Measurements from ENCODE around the gene EXOC6B. TPM values are rescaled to one million over a fixed set of nuclear protein-coding genes. Genes with fewer than 3 reads are reported as not detected.
A peak's percentile ranks its signal among the peaks of the same experiment; 100 is the strongest.
"Not testable (repeated sequence)": the region's sequence is repeated elsewhere in the genome, so short reads cannot be mapped to it uniquely, and the experiment has no call there.

Gene EXOC6B
- total and polyA plus RNA-seq, 2 donors from 2014 or later: 5.9 to 31.3 TPM

DNA sequence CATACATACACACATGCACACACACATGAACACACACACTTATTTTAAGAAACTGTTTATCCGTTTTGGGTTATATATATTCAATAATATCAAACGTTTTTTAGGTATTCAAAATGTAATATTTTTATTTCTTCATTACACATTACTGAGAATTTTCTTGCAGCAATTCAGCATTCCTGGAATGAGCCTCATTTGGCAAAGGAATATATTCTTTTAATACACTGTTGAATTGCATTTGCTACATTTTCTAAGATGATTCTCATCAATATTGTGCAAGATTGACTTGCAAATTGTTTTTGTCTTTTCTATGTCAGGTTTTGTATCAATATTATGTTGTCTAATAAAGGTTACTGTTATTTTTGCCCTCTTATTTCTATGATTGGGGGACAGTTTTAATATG lies 402.1 kb downstream of the EXOC6B start:
- DNase-seq (no peak), FAIRE-seq (no peak)
- intact Hi-C loops (cut with DNase I): no loop called here
- H3K27me3 ChIP-seq (ENCODE audit: control insufficient read depth, insufficient read depth, low read length): no peaks in the 10 kb centered on the region
- H3K27ac ChIP-seq (ENCODE audit: low read depth in 2 of 2, low read length in 2 of 2): no peak overlapping the region
- TF ChIP-seq, protein P1, sequence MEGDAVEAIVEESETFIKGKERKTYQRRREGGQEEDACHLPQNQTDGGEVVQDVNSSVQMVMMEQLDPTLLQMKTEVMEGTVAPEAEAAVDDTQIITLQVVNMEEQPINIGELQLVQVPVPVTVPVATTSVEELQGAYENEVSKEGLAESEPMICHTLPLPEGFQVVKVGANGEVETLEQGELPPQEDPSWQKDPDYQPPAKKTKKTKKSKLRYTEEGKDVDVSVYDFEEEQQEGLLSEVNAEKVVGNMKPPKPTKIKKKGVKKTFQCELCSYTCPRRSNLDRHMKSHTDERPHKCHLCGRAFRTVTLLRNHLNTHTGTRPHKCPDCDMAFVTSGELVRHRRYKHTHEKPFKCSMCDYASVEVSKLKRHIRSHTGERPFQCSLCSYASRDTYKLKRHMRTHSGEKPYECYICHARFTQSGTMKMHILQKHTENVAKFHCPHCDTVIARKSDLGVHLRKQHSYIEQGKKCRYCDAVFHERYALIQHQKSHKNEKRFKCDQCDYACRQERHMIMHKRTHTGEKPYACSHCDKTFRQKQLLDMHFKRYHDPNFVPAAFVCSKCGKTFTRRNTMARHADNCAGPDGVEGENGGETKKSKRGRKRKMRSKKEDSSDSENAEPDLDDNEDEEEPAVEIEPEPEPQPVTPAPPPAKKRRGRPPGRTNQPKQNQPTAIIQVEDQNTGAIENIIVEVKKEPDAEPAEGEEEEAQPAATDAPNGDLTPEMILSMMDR (IDR thresholded peaks at IDR 0.05; ENCODE audit: borderline replicate concordance, extremely low read depth, insufficient read depth): no peak
- no peaks in the 10 kb centered on the region for H3K9me3 ChIP-seq (ENCODE audit: control insufficient read depth in 2 of 3, insufficient read depth in 1 of 3, low read length in 3 of 3)
- H3K4me1 ChIP-seq (ENCODE audit: control insufficient read depth in 2 of 3, insufficient read depth in 2 of 3, low read depth in 1 of 3, low read length in 3 of 3): no peaks in the 10 kb centered on the region
- H3K9ac ChIP-seq (ENCODE audit: low read length in 3 of 3): no peak overlapping the region
- H3K36me3 ChIP-seq (ENCODE audit: control insufficient read depth in 2 of 3, insufficient read depth in 3 of 3, low read length in 3 of 3): no peaks in the 10 kb centered on the region
- H3K4me3 ChIP-seq (ENCODE audit: low read length in 3 of 3): no peak overlapping the region

DNA sequence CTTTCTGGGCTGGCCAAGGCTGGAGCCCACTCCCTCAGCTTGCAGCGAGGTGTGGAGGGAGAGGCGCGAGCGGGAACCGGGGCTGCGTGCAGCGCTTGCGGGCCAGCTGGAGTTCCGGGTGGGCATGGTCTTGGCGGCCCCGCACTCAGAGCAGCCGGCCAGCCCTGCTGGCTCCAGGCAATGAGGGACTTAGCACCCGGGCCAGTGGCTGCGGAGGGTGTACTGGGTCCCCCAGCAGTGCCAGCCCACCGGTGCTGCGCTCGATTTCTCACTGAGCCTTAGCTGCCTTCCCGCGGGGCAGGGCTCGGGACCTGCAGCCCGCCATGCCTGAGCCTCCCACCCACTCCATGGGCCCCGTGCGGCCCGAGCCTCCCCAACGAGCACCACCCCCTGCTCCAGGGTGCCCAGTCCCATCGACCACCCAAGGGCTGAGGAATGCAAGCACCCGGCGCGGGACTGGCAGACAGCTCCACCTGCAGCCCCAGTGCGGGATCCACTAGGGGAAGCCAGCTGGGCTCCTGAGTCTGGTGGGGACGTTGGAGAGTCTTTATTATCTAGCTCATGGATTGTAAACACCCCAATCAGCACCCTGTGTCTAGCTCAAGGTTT lies 404.0 kb downstream of the EXOC6B start:
- DNase-seq: peak in 1 of 5 donors; percentile 49
- H3K27me3 ChIP-seq (ENCODE audit: control insufficient read depth, insufficient read depth, low read length); H3K36me3 ChIP-seq (ENCODE audit: control insufficient read depth in 2 of 3, insufficient read depth in 3 of 3, low read length in 3 of 3); H3K27ac ChIP-seq (ENCODE audit: low read depth in 2 of 2, low read length in 2 of 2); H3K9ac ChIP-seq (ENCODE audit: low read length in 3 of 3); H3K9me3 ChIP-seq (ENCODE audit: control insufficient read depth in 2 of 3, insufficient read depth in 1 of 3, low read length in 3 of 3); H3K4me3 ChIP-seq (ENCODE audit: low read length in 3 of 3); FAIRE-seq; intact Hi-C loops (cut with DNase I); H3K4me1 ChIP-seq (ENCODE audit: control insufficient read depth in 2 of 3, insufficient read depth in 2 of 3, low read depth in 1 of 3, low read length in 3 of 3): not testable (repeated sequence)

GRCh38 chr2:72415781-72416475 lies 409.9 kb downstream of the EXOC6B start:
- FAIRE-seq (no peak), DNase-seq (no peak)
- H3K9ac ChIP-seq (ENCODE audit: low read length in 3 of 3): no peak overlapping the region
- no peaks in the 10 kb centered on the region for H3K36me3 ChIP-seq (ENCODE audit: control insufficient read depth in 2 of 3, insufficient read depth in 3 of 3, low read length in 3 of 3)
- H3K27ac ChIP-seq (ENCODE audit: low read depth in 2 of 2, low read length in 2 of 2): no peak overlapping the region
- peaks cover 0 to 2% (median 0%) of the 10 kb centered on the region in 3 donors for H3K9me3 ChIP-seq (ENCODE audit: control insufficient read depth in 2 of 3, insufficient read depth in 1 of 3, low read length in 3 of 3)
- TF ChIP-seq, protein P1 (IDR thresholded peaks at IDR 0.05; ENCODE audit: borderline replicate concordance, extremely low read depth, insufficient read depth): no peak
- intact Hi-C loops (cut with DNase I): no loop called here
- no peak overlapping the region for H3K4me3 ChIP-seq (ENCODE audit: low read length in 3 of 3)
- H3K27me3 ChIP-seq (ENCODE audit: control insufficient read depth, insufficient read depth, low read length): no peaks in the 10 kb centered on the region
- H3K4me1 ChIP-seq (ENCODE audit: control insufficient read depth in 2 of 3, insufficient read depth in 2 of 3, low read depth in 1 of 3, low read length in 3 of 3): no peaks in the 10 kb centered on the region

GRCh38 chr2:72415241-72415661 lies 410.6 kb downstream of the EXOC6B start:
- Histone ChIP-seq H3K4me3 (ENCODE audit: low read length in 3 of 3) (no peak overlapping the region), H3K9me3 (ENCODE audit: control insufficient read depth in 2 of 3, insufficient read depth in 1 of 3, low read length in 3 of 3) (peaks cover 0 to 2% (median 0%) of the 10 kb centered on the region in 3 donors), H3K36me3 (ENCODE audit: control insufficient read depth in 2 of 3, insufficient read depth in 3 of 3, low read length in 3 of 3) (no peaks in the 10 kb centered on the region), H3K27me3 (ENCODE audit: control insufficient read depth, insufficient read depth, low read length) (no peaks in the 10 kb centered on the region), H3K9ac (ENCODE audit: low read length in 3 of 3) (no peak overlapping the region), H3K4me1 (ENCODE audit: control insufficient read depth in 2 of 3, insufficient read depth in 2 of 3, low read depth in 1 of 3, low read length in 3 of 3) (no peaks in the 10 kb centered on the region), H3K27ac (ENCODE audit: low read depth in 2 of 2, low read length in 2 of 2) (no peak overlapping the region)
- TF ChIP-seq, protein P1 (IDR thresholded peaks at IDR 0.05; ENCODE audit: borderline replicate concordance, extremely low read depth, insufficient read depth): no peak
- intact Hi-C loops (cut with DNase I): no loop called here
- FAIRE-seq: no peak
- no peak for DNase-seq
